GM18909 (cell line): ENCODE data around the gene C1QTNF6.
"Not testable (repeated sequence)": the region's sequence is repeated elsewhere in the genome, so short reads cannot be mapped to it uniquely, and the experiment has no call there.

Experiments
- ATAC-seq: cut with Tn5 transposase; IDR thresholded peaks from one replicate; pipeline ENCODE4 v1.9.1; 2021; ENCODE audit warnings: mild to moderate bottlenecking; ENCODE audit not compliant: unreplicated experiment, poor library complexity

Gene C1QTNF6

DNA sequence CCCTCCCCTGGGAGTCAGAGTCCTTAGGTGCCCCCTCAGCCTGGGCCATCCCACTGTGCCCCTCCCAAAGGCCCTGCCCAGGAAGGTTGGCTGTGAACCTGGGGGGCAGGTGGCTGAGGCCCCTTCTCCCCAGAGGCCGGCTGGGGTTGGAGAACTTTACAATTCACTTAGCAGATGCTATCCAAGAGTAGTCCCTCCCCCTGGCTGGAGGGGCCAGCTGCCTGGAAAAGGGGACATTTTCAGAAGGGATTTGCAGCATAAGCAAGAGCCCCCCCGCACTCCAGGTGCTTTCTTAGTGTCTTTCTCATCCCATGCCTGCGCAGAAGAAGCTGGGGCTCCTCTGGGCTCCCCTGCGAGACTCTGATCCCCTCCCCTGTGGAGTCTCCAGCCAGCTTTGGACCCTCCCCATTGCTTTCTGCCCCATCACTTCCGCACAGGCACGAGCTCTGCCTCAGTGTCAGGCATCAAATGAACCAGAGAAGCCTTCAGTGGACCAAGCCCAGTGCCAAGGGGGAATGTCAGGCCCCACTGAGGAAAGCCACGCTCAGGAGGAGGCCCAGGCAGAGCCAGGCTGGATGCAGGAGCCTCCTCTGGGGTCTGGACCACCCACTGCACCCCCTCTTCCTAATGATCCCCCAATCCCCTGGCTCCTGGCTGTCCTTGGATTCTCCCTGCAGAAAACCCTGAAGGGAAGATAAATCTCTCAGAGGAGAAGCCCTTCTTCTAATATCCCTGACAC lies 20.5 kb upstream of the C1QTNF6 start:
- no peak for ATAC-seq

DNA sequence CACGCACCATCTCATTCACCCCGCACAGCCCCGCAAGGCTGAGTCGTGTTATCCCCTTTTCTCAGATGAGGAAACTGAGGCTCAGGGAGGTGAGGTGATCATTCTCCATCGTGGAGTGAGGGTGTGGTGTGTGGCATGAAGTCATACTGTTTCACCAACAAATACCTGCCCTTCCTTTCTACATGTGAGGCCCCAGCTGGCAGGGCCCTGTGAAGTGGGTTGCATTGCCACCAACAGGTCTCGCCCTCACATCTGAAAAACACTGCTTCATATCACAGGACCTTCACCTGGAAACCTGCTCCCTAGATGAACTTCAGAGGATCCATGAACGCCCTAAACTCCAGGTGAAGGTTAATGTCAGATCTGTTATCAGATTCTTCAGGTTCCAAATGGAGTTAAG lies 19.9 kb upstream of the C1QTNF6 start:
- ATAC-seq, result no peak

DNA sequence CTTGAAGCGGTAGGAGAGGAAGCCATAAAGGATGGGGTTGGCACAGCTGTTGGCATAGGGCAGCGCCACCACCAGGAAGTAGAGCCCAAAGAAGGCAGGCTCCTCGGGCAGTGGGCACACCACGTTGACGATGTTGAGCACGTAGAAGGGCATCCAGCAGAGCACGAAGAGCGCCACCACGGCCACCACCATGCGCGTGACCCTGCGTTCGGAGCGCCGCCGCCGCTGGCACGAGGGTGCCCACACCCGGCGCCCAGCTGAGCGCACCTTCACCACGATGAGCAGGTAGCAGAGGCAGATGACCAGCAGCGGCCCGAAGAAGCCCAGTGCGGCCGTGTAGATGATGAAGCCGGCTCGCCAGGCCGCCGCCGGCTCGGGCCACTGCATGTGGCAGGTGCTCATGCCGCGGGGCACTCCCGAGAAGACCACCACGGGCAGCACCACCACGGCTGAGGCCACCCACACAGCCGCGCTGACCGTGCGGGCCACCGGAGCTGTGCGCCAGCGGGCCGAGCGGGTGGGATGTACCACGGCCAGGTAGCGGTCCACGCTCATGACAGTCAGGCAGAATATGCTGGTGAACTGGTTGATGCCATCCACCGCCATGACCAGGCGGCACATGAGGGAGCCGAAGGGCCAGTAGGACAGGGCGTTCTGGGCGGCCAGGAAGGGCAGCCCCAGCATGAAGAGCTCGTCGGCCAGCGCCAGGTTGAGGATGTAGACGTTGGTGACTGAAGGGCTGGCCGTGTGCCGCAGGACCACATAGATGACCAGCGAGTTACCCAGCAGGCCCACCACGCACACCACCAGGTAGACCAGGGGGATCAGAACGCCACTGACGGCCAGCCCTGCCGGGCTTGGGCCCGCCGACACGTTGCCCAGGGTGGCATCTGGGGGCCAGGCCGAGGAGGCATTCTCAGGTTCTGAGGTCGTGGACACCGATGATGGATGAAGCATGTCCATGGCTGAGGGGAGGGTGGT lies 19.1 kb upstream of the C1QTNF6 start:
- ATAC-seq, result no peak

DNA sequence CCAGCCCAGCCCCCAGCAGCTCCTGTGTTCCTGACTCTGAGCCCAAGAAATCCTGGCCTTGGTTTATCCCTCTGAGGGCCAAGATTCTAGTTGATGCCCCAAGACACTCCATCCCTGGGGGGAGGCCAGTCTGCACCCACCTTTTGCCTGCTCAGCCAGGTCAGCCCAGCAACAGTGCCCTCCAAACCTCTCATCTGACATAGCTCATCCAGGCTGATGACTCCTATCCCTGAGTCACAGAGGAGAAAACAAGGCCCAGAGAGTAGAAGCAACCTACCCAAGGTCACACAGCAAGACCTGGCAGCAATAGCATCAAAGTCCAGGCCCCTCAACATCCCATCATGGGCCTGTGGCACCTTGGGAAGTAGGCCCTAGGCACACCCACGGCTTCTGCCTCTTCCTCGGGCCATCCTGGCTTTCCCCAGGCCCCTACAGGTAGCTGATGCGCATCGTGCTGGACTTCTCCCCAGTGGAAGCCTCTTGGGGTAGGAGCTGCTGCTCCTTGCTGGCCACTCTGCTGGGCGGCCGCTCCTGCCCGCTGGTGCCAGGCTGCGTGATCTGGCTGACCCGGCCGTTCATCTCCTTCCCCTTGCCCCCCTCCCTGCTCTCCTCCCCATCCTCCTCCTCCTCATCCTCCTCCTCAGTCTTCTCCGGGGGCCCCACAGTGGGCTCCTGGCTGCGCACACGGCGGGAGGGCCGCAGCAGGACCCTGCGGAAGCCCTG lies 18.2 kb upstream of the C1QTNF6 start:
- ATAC-seq, result no peak

DNA sequence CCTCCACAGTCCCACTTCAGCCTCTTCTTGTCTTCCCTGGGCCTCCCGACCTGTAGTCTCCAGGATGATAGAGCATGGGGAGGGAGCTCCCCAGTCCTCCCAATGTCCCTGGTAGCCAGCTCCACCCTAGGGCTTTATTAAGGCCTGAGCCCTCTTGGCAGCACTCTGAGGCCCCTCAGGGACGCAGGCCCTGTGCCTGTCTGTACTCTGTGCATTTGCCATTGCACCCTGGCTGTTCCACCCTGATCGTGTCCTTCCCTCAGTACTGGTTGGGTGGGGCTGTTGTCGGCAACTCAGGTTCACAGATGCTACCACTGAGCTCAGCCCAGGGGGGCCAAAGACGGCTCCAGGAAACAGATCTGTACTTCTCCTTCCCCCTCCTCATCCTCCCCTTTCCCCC lies 17.0 kb upstream of the C1QTNF6 start:
- no peak for ATAC-seq

DNA sequence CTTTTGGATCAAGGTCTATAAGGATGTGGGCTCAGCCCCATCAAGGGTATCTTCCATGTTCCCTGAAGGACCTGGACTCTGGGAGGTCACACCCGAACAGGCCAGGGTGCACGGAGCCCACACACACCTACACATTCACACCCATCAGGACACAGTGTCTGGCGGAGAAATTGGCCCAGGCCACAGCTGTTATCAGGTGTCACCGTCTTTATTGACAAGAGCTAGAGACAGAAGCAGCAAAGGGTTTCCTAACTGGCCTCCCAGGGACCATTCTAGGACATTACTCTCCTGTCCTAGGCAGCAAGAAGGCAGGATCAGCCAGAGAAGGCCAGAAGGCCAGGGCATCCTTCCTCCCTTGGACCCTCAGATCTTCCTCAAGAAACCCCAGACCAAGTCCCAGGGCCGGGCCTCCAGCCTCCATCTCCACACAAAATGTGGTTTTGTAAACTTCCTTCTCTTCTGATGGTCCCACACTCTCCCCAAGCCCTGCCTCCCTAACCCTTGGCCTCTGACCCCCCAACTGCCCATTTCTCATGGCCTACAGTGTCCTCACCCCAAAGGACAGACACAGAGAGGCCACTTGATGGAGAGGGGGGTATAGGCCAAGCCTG lies 16.1 kb upstream of the C1QTNF6 start:
- ATAC-seq, result no peak

DNA sequence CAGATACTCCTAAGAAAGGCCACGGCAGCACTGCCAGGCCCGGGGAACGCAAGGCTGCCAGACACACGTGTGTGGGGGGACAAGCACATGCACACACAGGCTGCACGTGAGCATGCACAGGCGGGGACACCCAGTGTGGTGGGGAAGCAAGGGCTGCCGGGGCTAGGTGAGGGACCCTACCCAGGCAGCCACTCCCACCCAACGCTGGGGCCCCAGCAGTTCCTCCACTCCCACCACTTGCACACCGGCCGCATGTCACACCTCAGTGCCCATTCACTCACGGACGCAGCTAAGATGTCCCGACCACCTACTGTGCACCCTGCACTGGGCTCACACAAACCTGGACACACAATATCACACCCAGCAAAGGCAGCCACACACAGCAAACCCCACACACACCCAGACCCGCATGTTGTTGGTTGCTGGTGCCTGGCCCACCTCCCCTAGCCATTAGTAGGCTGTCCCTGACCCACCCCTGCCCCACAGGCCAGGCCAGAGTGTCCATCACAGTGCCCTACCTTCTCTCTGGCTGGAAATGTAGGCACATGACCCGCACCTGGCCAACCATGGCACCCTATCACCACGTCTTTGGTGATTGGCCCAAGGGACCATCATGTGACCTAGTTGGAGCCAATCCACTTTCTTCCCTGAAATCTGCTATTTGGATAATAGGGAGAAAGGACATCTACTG lies 15.5 kb upstream of the C1QTNF6 start:
- ATAC-seq, result no peak

DNA sequence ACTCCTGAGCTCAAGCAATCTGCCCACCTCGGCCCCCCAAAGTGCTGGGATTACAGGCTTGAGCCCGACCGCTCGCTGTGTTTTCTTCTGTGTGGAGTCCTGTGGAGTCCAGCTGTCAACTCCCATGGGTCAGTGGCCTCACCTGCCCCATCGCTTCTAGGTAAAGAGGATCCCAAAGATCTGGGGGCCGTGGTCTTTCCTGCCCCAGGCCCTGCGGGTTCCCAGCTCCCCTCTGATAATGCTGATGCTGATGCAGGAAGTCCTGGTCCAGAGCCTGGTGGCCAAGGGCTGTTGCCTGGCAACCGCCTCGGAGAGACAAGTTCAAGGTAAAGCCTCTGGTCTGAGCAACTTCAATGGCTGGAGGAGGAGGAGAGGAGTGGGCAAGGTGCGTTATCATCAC lies 14.7 kb upstream of the C1QTNF6 start:
- ATAC-seq, result no peak

DNA sequence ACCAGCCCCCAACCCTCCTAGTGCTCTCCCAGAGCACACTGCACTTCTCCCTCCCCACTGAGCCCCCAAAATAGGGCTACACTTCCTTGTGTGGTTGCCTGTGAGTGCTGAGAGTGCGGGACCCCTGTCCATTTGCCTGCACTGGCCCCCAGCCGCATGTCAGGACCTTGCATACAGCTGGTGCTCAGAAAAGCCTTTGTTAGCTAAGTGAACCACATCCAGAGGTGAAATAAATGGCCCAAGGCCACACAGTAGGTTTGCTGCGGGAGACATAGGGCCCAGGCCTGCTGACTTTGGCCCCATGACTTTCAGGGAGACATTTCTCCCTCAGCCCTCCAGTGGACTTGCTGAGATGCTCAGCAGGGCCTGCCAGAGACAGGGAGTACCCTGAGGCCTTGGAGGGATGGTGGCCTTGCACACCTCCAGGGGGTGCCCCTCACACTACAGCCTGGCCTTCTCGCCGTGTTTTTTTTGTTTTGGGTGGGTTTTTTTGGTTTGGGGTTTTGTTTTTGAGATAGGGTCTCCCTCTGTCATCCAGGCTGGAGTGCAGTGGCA lies 14.0 kb upstream of the C1QTNF6 start:
- no peak for ATAC-seq

DNA sequence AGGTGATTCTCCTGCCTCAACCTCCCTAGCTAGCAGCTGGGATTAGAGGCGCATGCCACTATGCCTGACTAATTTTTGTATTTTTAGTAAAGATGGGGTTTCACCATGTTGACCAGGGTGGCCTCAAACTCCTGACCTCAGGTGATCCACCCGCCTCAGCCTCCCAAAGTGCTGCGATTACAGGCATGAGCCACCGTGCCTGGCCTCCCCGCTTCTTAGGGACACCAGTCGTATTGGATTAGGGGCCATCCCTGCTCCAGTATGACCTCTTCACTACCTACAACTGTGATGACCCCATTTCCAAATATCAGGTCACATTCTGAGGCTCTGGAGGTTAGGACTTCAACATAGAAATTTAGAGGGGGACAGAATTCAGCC lies 13.4 kb upstream of the C1QTNF6 start:
- ATAC-seq, result not testable (repeated sequence)

DNA sequence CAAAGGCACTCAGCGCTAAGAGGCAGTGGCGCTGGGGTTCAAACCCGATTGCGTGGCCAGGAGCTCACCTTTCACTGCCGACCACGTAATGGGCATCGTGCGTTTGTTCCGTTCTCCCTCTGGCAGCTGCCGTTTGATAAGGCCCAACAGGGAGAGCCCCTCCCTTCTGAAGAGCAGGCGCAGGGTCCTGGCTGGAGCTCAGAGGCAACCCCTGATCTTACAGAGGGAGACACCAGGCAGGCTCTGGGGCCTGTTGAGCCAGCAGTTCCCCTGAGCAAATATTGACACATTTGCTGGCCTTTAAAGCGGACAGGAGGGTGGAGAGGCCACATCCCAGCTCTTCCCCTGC lies 11.7 kb upstream of the C1QTNF6 start:
- no peak for ATAC-seq

DNA sequence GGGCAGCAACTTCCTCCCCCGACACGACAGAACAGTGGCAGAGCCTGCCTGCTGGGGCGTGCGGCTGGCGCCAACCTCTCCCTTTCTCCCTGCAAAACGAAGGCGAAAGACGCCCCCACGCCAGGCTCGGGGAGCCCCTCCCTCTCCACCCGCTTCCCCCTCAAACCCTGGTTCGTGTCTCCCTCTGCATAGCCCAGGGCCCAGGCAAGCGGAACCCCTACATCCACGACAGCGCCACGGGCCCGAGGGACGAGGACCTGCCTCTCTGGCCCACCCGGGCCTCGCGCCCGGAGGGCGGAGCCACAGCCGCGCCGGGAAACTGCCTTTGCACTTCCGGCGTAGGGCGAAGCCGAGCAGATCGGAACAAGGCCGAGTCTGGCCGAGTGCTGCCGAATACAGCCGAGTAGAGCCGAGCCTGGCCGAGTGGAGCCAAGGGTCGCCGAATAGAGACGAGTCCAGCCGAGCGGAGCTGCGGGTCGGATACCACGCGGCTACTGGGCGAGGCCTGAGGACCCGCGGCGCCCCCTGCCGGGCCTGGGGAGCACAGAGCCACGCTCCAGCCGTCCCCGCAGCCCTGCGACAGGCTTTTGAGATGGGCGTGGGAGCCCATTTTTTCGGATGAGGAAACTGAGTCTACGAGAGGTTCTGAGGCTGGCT lies 11.2 kb upstream of the C1QTNF6 start:
- ATAC-seq, result peak; percentile 90

DNA sequence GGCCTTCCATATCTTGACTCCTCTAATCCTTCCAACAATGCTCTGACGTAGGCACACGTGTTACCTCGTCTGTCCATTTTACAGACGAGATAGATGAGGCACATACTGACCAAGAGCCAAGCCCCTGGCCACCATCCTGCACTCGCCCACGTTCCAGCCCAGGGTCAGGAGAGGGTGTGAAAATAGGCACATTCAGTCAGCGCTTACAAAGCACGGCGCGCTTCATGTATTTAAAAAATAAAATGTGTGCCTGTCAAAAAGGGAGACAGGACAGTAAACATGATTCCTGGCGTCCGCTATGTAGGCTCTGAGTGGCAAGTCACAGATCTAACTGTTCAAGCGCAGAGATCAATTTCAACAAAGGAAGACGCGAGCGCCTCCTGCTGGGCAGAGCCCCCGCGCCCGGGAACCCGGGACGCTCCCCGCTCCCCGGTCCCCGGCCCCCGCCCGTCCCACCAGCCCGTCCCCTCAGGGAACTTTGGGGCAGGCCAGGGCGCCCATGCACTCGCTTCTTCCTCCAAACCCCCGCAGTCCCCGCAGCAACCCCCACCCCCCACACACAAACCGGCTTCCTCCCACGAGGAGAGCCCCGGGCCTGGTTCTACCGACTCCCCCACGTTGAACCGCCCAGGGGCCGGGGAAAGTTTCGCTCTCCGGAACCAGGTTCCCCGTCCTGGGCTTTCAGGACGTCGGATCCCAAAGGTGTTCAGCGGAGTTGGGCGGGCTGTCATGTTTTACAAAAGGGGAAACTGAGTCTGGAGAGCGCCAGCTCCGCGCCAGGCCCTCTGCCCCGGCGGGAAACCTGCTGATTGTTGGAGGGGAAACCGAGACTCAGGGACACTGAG lies 10.4 kb upstream of the C1QTNF6 start:
- ATAC-seq, result peak; percentile 19

DNA sequence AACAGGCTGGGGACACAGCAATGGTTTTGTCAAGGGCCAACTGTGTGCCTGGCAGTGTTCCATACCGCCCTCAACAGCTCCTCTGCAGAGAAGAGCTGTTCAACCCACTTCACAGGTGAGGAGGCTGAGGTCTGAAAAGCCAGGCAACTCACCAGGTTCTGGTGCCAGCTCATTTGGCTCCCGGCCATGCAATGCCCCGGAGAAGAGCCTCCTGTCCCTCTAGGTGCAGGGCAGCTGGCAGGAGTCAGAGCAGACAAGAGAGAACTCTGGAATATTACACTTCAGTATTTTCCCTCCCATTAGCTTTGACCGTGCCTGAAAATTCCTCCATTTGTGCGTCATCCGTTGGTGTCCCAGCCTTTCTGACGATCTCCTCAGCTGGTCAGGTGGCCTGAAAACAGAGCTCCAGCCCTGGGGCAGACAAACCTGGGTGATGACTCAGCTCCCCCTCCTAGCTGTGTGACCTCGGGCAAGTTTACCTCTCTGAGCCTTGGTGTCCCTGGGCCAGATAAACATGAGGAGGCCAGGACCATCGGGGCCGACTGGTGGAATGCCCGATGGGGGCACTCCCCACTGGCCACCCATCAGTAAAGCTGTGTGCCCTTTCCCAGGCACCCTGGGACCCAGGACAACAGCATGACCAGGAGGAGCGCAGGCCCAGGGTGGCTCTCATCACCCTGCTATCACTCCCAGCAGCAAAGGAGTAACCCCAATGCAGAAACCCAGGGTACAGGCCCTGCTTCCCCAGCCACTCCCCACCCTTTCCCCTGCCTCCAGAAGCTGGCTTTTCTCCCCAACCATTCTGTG lies 9.6 kb upstream of the C1QTNF6 start:
- ATAC-seq, result no peak

DNA sequence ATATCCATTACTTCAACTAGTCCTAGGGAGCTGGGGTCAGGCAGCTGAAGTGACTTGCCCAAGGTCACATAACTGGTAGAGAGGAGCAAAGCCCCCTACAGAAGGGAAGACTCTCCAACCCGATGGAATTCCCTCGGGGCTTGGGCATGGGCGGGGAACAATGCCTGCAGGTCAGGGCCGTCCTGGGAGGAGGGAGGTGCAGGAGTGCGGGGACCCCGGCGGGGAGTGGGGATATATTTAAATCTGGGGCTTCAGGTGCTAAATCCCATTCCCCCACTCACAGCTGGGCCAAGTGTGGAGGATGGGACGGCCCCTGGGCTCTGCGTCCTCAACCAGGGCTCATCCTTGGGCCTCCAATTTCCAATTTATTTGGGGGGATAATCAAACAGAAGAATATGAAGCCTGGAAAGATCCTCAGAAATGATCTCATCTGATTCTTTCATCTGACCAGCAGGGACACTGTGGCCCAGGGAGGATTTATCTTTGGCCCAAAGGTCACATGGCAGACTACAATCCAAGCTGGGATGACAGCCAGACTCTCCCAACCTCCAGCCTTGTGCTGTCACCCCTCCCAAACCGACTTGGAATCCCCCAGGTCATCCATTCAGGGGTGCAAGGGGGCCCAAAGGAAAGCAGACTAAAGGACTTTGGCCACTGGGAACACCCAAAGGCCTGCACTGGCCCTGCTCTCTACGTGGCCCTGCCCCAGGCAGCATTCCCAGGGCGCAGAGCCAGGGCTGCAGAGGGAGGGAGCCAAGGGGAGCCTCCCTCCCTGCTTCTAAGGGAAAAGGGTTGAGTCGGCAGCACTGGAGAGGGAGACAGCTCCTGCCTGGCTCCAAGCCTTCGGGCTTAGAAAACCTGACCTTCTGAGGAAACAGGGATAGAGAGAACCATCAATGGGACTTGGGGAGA lies 8.7 kb upstream of the C1QTNF6 start:
- no peak for ATAC-seq

DNA sequence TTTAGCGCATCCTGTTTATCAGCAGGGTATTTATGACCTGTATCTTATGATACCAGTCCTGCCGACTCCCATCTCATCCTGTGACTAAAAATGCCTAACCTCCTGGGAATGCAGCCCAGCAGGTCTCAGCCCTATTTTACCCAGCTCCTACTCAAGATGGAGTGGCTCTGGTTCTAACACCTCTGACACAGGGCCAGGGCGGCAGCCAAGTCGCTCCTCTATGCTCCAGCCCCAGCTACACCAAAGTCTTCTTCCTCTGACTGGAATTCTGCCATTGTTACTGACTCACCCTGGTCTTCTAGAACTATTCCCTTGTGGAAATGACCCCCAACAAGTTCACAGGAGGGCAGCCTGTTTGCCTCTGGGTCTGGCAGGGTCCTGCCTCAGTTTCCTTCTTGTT lies 7.9 kb upstream of the C1QTNF6 start:
- no peak for ATAC-seq

DNA sequence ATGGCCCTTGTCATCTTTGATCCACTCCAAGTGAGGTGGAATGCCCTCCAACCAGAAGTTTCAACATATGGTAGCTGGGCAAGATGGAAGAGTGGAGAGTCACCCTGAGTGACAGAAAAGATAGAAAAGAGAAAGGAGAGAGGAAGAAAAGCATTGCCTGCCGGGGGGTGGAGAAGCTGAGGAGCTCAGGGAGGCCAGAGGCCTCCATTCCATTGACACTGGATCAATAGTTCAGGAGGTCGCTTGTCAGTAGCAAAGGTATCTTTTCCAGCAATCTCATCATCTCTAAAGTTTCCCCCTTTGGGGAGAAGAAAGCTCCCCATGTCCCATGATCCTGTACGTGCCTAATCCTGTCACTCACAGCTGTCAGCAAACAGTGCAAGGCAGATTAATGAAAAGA lies 6.7 kb upstream of the C1QTNF6 start:
- ATAC-seq, result no peak
